Measurements from ENCODE around the gene SNAPC2.
"Not testable (repeated sequence)": the region's sequence is repeated elsewhere in the genome, so short reads cannot be mapped to it uniquely, and the experiment has no call there.

SNAPC2 gene

DNA sequence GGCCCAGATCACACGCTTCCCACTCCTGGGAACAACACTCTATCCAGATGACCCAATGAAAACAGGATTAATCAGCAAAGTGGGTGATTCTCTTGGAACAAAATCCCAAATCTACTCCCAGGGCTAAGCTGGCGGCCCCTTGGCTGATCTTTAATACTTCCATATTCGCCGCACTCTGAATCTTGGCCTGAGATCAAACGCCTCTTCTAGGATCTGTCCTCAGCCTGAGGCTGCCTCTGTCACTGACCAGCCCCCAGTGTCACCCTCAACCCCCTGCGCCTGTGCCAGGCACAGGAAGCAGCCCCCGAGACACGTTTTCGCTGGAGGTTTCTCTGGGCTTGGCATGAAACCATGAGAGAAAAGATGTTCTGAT lies 8.2 kb downstream of the SNAPC2 start:
- Mint-ChIP-seq H3K27ac (no peak overlapping the region), H3K36me3 (ENCODE audit: low read depth) (peaks cover under 1% of the 10 kb centered on the region), H3K4me3 (no peak overlapping the region), H3K4me1 (ENCODE audit: low read depth) (peaks cover 5% of the 10 kb centered on the region), H3K27me3 (ENCODE audit: low read depth) (no peaks in the 10 kb centered on the region), H3K9me3 (no peaks in the 10 kb centered on the region)

DNA sequence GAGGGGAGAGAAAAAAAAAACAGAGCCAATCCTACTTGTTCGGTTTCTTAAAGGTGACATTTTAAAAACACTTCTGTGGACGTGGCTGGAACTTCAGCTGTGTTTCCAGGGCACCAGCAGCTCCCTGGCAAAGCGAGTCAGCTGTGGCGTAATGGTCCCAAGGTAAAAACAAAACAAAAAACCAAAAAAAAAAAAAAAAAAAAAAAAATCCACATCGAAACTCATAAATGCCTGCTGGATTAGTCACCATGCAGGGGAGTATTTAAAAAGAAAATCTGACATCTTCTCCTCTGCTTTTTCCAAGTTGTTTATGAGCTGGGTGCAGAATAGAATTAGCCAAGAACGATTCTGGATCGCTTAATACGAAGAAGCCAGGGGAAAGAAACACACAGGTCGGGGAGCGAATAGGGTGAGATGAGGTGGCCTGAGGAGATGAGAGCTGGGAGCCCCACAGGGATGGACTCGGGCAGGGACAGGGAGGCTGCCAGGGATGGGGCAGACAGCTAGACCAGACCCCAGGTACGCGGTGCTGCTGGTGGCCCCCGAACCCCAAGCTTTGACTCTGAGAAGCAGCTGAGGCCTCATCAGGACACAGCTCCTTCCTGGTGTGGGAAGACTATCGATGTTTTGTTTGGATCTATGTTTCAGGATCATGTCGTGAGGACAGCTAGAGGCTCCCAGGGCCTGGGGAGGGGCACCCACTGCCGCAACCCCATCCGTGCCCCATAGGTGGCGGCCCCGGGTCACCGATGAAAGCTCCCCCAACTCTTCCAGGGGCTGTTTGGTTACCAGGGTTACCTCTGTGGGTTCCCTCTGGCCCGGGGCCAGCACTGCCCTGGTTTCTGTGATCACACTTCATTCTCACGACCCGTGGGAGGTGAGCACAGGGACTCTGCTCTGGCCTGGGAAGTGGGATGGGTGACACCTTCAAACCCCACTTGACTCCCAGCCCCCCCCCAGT lies 8.9 kb downstream of the SNAPC2 start:
- Mint-ChIP-seq H3K4me3 (no peak overlapping the region), H3K4me1 (ENCODE audit: low read depth) (peaks cover 5% of the 10 kb centered on the region), H3K9me3 (no peaks in the 10 kb centered on the region), H3K27me3 (ENCODE audit: low read depth) (no peaks in the 10 kb centered on the region), H3K36me3 (ENCODE audit: low read depth) (no peaks in the 10 kb centered on the region), H3K27ac (no peak overlapping the region)

DNA sequence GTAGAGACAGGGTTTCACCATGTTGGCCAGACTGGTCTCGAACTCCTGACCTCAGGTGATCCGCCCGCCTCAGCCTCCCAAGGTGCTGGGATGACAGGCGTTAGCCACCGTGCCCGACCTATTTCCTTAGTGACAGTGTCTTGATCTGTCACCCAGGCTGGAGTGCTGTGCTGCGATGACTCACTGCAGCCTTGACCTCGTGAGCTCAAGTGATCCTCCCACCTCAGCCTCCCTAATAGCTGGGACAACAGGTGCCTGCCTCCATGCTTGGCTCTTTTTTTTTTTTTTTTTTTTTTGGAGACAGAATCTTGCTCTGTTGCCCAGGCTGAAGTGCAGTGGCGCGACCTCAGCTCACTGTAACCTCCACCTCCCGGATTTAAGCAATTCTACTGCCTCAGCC lies 9.9 kb downstream of the SNAPC2 start:
- H3K27ac Mint-ChIP-seq; H3K27me3 Mint-ChIP-seq (ENCODE audit: low read depth); H3K36me3 Mint-ChIP-seq (ENCODE audit: low read depth); H3K9me3 Mint-ChIP-seq; H3K4me3 Mint-ChIP-seq; H3K4me1 Mint-ChIP-seq (ENCODE audit: low read depth): not testable (repeated sequence)

DNA sequence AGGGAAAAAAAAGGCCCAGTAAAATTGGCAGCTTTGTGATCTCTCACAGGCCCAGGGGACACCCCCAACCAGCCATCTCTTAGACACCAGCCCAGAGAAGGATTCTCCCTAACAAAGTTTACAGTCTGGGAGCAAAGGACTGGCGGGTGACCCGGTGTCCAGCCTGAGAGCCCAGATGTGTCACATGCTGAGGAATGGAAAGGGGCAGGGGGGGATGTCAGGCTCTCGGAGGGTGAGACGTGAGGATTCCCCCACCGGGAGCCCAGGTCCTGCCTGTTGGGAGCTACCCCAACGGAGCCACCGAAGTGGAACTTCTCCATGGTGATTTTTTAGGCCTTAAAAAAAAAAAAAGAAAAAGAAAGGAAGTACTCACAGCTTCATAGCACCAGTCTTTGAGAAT lies 10.6 kb downstream of the SNAPC2 start:
- Mint-ChIP-seq H3K4me1 (ENCODE audit: low read depth) (peaks cover 3% of the 10 kb centered on the region), H3K27ac (no peak overlapping the region), H3K9me3 (no peaks in the 10 kb centered on the region), H3K36me3 (ENCODE audit: low read depth) (peaks cover 6% of the 10 kb centered on the region), H3K4me3 (no peak overlapping the region), H3K27me3 (ENCODE audit: low read depth) (no peaks in the 10 kb centered on the region)

DNA sequence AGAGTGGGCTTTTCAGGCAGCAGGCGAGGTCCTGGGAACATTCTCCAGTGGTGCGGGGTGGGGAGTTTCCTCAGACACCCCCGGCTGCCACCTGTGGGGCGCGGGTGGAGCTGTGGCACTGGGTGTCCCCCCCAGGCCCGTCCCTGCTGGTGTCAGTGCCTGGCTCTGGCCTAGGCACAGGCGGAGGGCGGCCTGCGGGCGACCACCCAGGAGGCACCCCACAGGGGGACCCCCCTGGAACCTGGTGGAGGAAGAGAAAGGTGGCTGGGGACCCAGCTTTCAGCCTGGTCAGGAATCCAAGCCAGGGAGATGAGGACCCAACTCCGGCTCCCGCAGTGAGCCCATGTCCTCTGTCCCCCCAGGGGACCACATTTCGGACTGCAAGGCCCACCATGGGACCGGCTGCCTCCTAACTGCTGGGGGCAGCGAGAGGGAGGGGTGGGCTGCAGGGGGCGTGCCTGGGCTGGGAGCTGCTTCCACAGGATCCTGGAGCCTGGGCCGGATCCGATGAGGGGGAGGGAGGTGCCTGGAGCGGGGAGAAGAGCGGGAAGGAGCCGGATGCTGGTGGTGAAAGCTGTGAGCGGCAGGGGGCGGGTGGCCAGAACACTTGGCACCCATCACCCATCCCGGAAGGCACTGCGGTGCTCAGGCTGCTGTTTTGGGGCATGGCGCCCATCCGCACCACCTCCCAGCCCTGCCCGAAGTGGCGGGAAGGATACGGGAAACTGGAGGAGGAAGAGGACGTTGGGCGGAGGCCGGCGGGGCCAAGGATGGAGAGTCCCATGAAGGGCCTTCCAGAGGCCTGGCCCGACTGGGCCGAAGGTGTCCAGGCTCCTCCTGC lies 11.3 kb downstream of the SNAPC2 start:
- H3K36me3 Mint-ChIP-seq (ENCODE audit: low read depth), result peaks cover 8% of the 10 kb centered on the region
- no peaks in the 10 kb centered on the region for H3K27me3 Mint-ChIP-seq (ENCODE audit: low read depth)
- no peak overlapping the region for H3K27ac Mint-ChIP-seq
- H3K9me3 Mint-ChIP-seq, result no peaks in the 10 kb centered on the region
- H3K4me3 Mint-ChIP-seq, result no peak overlapping the region
- peaks cover under 1% of the 10 kb centered on the region for H3K4me1 Mint-ChIP-seq (ENCODE audit: low read depth)

DNA sequence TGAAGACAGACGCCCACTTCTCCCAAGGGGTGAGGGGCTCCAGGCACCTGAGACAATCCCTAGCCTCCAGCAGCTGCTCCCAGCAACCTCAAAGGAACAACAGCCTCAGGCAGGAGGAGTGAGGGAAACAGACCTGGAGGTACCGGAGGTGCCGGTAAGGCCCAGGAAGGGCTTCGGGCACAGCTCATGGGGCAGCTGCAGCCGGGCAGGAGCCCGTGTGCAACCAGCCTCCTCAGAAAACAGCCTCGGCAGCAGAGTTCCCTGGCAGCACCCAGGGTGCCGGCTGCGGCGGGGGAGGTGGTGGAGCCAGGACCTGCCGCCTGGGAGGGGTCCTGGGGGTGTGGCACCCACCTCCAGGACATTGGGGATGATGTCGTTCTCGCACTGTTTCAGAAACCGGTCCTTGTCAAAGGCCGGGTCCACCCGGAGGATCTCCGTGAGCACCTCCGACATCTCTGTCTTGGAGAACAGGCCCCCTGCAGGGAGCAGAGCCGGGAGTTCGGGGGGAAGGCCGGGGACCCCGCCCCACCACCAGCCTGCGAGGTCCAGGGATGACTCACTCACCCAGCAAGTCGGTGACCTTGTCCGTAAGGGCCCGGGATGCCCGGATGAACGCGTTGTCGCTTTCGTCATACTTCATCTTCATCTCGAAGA lies 12.3 kb downstream of the SNAPC2 start:
- Mint-ChIP-seq H3K4me1 (ENCODE audit: low read depth) (no peaks in the 10 kb centered on the region), H3K4me3 (no peak overlapping the region), H3K27me3 (ENCODE audit: low read depth) (no peaks in the 10 kb centered on the region), H3K36me3 (ENCODE audit: low read depth) (peaks cover 8% of the 10 kb centered on the region), H3K9me3 (no peaks in the 10 kb centered on the region), H3K27ac (no peak overlapping the region)

DNA sequence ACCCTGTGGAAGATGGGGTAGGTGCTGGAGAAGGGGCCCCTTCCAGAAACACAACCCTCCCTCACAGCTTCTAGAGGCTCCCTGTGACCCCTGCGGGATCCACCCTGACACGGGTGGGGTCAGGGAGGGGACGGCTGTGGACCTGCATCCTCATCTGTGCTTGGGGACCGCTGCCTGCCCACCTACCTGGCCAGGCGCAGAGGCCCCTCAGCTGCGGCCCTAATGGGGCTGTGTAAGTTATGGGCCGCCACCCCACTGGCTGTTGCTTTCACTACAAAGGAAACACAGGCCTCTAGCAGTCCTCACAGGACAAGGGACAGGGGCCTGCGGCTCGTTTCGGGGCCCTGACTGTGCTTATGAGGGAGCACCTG lies 12.8 kb downstream of the SNAPC2 start:
- Mint-ChIP-seq H3K27ac (no peak overlapping the region), H3K27me3 (ENCODE audit: low read depth) (no peaks in the 10 kb centered on the region), H3K9me3 (no peaks in the 10 kb centered on the region), H3K4me1 (ENCODE audit: low read depth) (no peaks in the 10 kb centered on the region), H3K4me3 (no peak overlapping the region), H3K36me3 (ENCODE audit: low read depth) (peaks cover 8% of the 10 kb centered on the region)

DNA sequence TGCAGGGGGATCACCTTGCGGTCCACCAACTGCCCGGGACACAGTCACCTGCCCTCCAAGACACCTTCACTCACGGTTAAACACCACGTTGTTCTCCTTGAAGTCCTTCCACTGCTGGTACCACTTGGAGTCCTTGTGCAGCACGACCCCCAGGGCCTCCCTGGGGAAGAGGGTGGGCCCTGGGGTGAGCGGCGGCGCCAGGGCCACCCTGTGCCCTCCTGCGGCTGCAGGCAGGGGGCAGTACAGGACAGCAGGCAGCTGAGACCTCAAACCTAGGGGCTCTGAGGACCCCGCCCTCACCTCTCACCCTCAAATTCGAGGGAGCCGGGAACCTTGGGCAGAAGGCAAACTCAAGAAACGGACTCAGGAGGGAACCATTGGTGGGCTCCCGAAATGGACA lies 13.3 kb downstream of the SNAPC2 start:
- Mint-ChIP-seq H3K27ac (peak overlapping the region; percentile 15), H3K36me3 (ENCODE audit: low read depth) (peaks cover 8% of the 10 kb centered on the region), H3K27me3 (ENCODE audit: low read depth) (no peaks in the 10 kb centered on the region), H3K4me3 (no peak overlapping the region), H3K9me3 (no peaks in the 10 kb centered on the region), H3K4me1 (ENCODE audit: low read depth) (no peaks in the 10 kb centered on the region)

DNA sequence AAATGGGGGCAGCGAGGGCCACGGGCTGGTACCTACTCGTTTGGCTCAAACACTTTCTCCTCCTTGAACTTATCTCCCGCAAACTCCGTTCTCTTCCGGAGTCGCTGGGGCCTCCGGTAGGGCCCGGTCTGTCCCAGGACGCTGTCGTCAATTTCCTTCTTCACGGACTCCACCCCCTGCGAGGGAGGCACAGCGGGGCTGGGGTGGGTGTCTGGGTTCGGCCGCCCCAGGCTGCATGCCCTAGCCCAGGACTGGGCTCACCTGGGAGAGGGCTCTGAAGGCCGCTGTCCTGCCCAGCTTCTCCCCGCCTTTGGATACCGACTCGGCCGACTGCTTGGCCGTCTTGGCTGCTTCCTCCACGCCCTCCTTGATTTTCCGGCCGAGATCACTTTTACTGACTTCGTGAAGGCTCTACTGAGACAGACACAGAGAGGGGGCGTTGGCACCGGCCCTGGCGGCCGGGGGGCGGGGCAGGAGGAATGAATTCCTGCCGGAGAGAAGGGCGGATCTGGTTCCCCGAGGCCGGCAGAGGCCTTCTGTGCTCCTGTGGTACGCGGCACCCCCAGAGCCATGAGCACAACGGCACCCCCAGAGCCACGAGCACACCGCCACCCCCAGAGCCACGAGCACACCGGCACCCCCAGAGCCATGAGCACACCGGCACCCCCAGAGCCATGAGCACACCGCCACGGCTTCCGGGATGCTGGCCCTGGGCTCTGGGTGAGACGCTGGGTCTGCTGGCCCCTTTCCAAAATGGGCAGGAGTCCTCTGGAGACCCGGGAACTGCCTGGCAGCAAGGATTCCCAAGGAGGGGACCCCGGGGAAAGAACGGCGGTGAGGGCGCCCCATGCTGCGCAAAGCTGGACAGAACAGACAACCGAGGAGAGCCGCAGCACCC lies 13.9 kb downstream of the SNAPC2 start:
- H3K4me3 Mint-ChIP-seq, result no peak overlapping the region
- no peaks in the 10 kb centered on the region for H3K4me1 Mint-ChIP-seq (ENCODE audit: low read depth)

DNA sequence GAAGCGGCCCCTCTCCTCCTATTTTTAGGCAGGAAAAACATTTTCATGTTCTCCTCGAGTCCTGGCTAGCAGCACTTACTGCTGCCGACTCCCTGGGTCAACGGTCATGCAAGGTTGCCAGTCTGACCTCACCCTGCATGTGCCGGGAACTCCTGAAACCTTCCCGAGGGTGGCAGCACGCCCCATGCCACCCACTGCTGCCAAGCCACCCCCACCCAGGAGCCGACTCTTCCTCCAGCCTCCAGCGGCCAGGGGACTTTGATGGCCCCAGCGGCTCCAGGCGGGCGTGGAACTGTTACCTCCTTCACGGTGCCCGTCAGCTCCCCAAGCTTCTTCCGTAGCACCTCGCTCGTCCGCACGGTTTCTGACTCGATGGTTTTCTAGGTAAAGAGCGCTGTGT lies 14.6 kb downstream of the SNAPC2 start:
- Mint-ChIP-seq H3K4me1 (ENCODE audit: low read depth) (no peaks in the 10 kb centered on the region), H3K27ac (no peak overlapping the region), H3K9me3 (no peaks in the 10 kb centered on the region), H3K27me3 (ENCODE audit: low read depth) (no peaks in the 10 kb centered on the region), H3K4me3 (no peak overlapping the region), H3K36me3 (ENCODE audit: low read depth) (peaks cover 10% of the 10 kb centered on the region)

More for the DNA sequence above, 13.9 kb downstream of the SNAPC2 start:
- peaks cover 10% of the 10 kb centered on the region for H3K36me3 Mint-ChIP-seq (ENCODE audit: low read depth)
- H3K27me3 Mint-ChIP-seq (ENCODE audit: low read depth), result no peaks in the 10 kb centered on the region
- H3K27ac Mint-ChIP-seq, result no peak overlapping the region
- H3K9me3 Mint-ChIP-seq, result no peaks in the 10 kb centered on the region

DNA sequence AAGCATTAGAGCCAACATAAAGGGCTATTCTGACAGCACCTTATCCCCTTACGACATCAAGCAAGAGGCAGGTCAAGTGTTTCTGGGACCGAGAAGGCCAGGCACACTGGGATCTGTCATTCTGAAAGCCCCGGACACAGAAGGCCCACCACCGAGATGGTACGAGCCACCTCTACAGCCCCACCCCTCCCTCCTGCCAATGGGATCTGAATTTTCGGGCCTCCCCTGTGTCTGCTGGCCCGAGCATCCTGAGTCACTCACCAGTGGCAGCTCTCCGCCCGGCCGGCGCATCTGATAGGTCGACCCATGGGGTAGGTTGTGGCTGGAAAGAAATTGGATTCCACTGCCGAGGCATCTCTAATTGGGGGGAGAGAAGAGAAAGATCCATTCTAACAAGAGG lies 20.7 kb downstream of the SNAPC2 start:
- H3K4me1 Mint-ChIP-seq (ENCODE audit: low read depth), result peaks cover 17% of the 10 kb centered on the region
- H3K27me3 Mint-ChIP-seq (ENCODE audit: low read depth), result no peaks in the 10 kb centered on the region
- peak overlapping the region; percentile 7 for H3K4me3 Mint-ChIP-seq
- no peak overlapping the region for H3K27ac Mint-ChIP-seq
- H3K36me3 Mint-ChIP-seq (ENCODE audit: low read depth), result peaks cover 10% of the 10 kb centered on the region
- no peaks in the 10 kb centered on the region for H3K9me3 Mint-ChIP-seq

DNA sequence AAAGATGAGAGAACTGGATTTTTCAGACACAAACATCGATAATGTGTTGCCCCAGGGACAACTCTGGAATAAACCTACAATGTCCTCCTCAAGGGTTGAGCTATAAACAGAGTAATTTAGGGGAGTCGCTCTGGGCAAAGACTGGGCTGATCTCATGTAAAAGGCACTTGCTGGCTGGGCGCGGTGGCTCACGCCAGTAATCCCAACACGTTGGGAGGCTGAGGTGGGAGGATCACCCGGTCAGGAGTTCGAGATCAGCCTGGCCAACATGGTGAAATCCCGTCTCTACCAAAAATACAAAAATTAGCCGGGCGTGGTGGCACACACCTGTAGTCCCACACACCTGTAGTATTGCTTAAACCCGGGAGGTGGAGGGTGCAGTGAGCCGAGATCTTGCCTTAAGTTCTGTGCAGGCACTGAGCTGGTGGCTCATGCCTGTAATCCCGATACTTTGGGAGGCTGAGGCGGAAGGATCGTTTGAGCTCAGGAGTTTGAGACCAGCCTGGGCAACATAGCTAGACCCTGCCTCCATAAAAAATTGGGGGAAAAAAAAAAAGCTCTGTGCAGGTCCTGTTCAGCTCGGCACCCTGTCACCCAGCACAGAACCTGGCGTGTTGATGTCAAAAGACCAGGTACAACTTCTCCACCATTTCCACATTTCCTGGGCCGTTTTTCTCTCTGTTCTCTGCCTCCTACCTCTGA lies 21.9 kb downstream of the SNAPC2 start:
- peaks cover 17% of the 10 kb centered on the region for H3K4me1 Mint-ChIP-seq (ENCODE audit: low read depth)
- no peaks in the 10 kb centered on the region for H3K27me3 Mint-ChIP-seq (ENCODE audit: low read depth)
- peak overlapping the region; percentile 2 for H3K27ac Mint-ChIP-seq
- peaks cover 9% of the 10 kb centered on the region for H3K36me3 Mint-ChIP-seq (ENCODE audit: low read depth)
- peak overlapping the region; percentile 91 for H3K4me3 Mint-ChIP-seq
- no peaks in the 10 kb centered on the region for H3K9me3 Mint-ChIP-seq

DNA sequence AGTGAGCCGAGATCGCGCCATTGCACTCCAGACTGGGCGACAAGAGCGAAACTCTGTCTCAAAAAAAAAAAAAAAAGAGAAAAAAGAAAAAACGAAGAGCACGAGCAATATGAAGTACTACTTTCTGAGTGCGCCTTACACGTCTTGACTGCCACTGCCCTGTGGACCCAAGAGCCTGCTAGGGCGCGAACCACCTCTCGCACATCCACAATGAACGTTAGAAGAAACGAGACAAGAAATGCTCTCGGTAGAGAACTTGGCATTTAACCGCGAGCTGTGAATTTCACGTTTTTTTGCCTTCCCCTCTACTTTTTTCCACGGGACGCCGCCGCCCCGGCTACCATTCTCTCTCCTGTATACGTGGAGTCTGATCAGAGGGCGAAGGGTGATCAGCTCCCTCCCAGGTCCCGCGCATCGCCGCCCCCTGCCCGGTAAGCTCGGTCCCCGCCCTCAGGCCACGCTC lies 22.9 kb downstream of the SNAPC2 start:
- H3K4me3 Mint-ChIP-seq, result peak overlapping the region; percentile 91
- H3K27ac Mint-ChIP-seq, result peak overlapping the region; percentile 97
- H3K4me1 Mint-ChIP-seq (ENCODE audit: low read depth), result peaks cover 17% of the 10 kb centered on the region
- no peaks in the 10 kb centered on the region for H3K9me3 Mint-ChIP-seq
- H3K36me3 Mint-ChIP-seq (ENCODE audit: low read depth), result peaks cover 9% of the 10 kb centered on the region
- no peaks in the 10 kb centered on the region for H3K27me3 Mint-ChIP-seq (ENCODE audit: low read depth)

Data from T-helper 1 cell treated with Interleukin-12 subunit alpha and Interleukin-12 subunit beta and Interleukin-4 antibody, amounts not matched to agents 30 μg/mL and 1 μg/mL, for 36 hours (primary cell).